GM12875 (cell line): Measurements from ENCODE around the gene TRPV4.

Source experiments
- H3K4me3 ChIP-seq: one replicate; pipeline ENCODE4 v1.5.1; 2011; ENCODE audit warnings: low read depth, low read length, control low read depth
- TF ChIP-seq, protein P1 (sequence below): IDR thresholded peaks from 2 replicates; pipeline ENCODE4 v1.5.1; 2011; ENCODE audit warnings: low read depth, mild to moderate bottlenecking, control low read depth, inconsistent platforms, low read length, moderate library complexity, borderline replicate concordance; ENCODE audit not compliant: insufficient read depth

TRPV4 gene

DNA sequence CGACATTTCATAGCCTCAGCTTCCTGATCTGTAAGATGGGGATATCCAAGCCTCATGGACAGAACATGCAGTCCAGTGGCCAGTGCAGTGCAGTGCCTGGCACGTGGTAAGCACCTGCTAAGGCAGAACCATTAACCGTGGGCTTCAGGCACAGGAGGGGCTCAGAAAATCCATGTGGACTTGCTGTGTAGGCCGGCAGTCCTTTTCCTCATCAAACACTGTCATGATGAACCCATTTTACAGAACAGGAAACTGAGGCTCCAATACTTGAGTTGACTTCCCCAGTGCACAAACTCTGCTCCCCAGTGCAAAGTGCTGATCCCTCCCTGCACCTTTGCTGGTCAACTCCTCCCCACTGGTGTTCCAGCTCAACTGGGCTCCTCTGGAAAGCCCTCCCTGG is 18.0 kb downstream of the TRPV4 start:
- TF ChIP-seq, protein P1, sequence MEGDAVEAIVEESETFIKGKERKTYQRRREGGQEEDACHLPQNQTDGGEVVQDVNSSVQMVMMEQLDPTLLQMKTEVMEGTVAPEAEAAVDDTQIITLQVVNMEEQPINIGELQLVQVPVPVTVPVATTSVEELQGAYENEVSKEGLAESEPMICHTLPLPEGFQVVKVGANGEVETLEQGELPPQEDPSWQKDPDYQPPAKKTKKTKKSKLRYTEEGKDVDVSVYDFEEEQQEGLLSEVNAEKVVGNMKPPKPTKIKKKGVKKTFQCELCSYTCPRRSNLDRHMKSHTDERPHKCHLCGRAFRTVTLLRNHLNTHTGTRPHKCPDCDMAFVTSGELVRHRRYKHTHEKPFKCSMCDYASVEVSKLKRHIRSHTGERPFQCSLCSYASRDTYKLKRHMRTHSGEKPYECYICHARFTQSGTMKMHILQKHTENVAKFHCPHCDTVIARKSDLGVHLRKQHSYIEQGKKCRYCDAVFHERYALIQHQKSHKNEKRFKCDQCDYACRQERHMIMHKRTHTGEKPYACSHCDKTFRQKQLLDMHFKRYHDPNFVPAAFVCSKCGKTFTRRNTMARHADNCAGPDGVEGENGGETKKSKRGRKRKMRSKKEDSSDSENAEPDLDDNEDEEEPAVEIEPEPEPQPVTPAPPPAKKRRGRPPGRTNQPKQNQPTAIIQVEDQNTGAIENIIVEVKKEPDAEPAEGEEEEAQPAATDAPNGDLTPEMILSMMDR = no peak
- H3K4me3 ChIP-seq = no peak overlapping the region

DNA sequence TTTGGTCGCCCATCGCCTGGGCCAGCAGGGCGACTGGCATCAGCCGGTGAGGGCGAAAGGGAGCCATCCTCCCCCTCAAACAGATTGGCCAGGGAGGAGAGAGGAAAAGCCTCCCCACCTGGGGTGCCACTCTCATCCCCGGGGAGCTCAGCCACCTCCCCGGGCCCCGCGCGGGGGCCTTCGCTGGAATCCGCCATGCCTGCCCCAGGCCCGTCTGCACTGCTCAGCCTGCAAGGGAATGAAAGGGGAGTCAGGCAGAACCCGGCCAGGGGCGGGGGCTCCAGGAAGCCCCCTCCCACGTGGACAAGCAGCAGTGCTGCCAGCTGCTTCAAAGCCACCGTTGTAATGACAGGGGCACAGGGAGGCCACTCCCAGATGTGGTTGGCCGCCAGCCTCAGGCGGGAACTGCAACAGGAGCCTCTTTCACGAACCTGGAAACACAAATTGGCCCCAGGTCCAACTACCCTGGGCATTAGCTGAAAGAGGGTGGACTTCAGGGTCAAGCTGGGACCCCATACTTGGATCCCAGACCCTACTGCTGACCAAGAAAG is 18.5 kb downstream of the TRPV4 start:
- H3K4me3 ChIP-seq = no peak overlapping the region
- TF ChIP-seq, protein P1 = no peak

DNA sequence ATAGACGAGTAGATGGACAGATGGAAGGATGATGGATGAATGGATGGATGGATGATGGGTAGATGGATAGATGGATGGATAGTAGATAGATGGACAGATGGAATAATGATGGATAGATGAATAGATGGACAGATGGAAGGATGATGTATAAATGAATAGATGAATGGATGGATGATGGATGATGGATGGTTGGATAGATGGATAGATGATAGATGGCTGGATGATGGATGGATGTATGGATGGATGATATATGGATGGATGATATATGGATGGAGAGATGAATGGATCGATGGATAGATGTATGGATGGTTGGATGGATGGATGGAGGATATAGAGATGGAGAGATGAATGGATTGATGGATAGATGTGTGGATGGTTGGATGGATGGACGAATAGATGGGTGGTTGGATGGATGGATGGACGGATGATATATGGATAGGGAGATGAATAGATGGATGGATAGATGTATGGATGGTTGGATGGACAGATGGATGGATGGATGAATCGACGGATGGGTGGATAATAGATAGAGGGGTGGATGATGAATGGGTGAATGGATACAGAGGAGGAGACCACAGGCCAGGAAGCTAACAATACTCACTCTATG is 19.3 kb downstream of the TRPV4 start:
- TF ChIP-seq, protein P1 = no peak
- no peak overlapping the region for H3K4me3 ChIP-seq

DNA sequence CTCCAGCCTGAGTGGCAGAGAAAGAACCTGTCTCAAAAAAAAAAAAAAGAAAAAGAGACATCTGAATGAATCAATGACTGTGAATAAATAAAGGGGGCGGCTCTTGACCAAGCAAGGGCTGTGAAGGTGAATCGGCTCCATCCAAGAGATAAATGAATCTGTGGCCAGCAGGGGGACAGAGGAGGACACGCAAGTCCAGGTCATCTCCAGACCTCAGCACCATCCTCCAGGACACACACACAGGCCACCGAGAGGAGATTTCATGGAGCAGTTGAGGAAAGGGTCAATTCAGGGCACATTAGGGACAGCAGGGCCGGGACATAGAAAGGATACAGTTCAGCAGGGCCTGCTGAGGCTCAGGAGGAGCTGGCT is 21.6 kb downstream of the TRPV4 start:
- TF ChIP-seq, protein P1 = no peak
- no peak overlapping the region for H3K4me3 ChIP-seq

DNA sequence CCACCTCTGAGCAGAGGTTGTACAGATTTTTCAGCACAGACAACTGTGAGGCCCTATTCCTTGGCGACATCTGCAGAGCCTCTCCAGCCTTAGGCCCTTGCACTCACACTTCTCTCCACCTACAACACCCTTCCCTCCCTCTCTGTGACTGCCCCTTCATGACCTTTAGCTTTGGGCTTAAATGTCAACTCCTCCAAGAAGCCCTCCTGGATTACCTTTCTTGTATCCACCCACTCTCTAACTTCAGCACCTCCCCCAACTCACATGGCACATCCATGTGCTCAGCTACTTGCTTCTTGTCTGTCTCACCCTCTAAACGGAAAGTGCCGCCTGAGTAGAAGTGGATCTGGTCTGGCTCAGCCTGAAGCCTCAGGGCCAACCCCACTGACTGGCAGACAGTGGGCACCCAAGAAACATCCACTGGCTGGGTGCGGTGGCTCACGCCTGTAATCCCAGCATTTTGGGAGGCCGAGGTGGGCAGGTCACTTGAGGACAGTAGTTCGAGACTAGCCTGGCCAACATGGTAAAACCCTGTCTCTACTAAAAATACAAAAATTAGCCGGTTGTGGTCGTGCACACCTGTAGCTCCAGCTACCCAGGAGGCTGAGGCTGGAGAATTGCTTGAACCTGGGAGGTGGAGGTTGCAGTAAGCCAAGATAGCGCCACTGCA is 22.1 kb downstream of the TRPV4 start:
- no peak overlapping the region for H3K4me3 ChIP-seq
- TF ChIP-seq, protein P1 = no peak

DNA sequence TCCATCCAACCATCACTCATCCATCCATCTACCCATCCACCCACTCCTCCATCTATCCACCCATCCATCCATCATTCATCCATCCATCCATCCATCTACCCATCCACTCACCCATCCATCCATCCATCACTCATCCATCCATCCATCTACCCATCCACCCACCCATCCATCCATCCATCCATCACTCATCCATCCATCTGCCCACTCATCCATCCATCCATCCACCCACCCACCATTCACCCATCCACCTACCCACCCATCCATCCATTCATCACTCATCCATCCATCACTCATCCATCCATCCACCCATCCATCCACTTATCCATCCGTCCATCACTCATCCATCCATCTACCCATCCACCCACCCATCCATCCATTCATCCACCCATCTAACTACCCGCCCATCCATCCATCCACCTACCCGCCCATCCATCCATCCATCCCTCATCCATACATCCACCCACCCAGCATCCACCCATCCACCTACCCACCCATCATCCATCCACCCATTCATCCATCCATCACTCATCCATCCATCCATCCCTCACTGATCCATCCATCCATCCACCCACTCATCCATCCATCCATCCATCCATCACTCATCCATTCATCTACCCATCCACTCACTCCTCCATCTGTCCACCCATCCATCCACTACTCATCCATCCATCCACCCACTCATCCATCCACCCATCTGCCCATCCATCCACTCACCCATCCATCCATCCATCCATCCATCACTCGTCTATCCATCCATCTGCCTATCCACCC is 24.1 kb downstream of the TRPV4 start:
- no peak overlapping the region for H3K4me3 ChIP-seq
- TF ChIP-seq, protein P1 = no peak
